Epithelial cell of proximal tubule (primary cell): Measurements from ENCODE around the gene ATP5PF. TPM values are rescaled to one million over a fixed set of nuclear protein-coding genes. Genes with fewer than 3 reads are reported as not detected.
A peak's percentile ranks its signal among the peaks of the same experiment; 100 is the strongest.
"Not testable (repeated sequence)": the region's sequence is repeated elsewhere in the genome, so short reads cannot be mapped to it uniquely, and the experiment has no call there.

ENCODE experiments used
- DNase-seq: peaks from one replicate; pipeline ENCODE4 v3.0.0-alpha.2; 2011; ENCODE audit warnings: low read depth
- H3K4me3 ChIP-seq: 2 replicates; pipeline ENCODE4 v1.5.1; 2011; ENCODE audit warnings: low read depth, mild to moderate bottlenecking, low read length
- CTCF ChIP-seq: conservative IDR thresholded peaks from 2 replicates; pipeline ENCODE4 v1.5.1; 2012; ENCODE audit warnings: low read depth, mild to moderate bottlenecking, low read length
- total RNA-seq: library from RNA; depleted of rRNA; stranded (reverse); fragments of >200 nt; gene quantifications from 2 replicates; pipeline ENCODE4 v1.2.3, GENCODE V29; 2015

Gene ATP5PF
- total RNA-seq, 1 donor from 2014 or later = 73.5 TPM

GRCh38 chr21:25722631-25723030 is 12.1 kb downstream of the ATP5PF start:
- TF ChIP-seq CTCF = no peak
- no peak overlapping the region for H3K4me3 ChIP-seq
- no peak for DNase-seq

GRCh38 chr21:25721987-25722386 is 12.7 kb downstream of the ATP5PF start:
- no peak for DNase-seq
- H3K4me3 ChIP-seq = no peak overlapping the region
- no peak for TF ChIP-seq CTCF

- no peak for TF ChIP-seq CTCF
- DNase-seq = no peak
- H3K4me3 ChIP-seq = no peak overlapping the region
Observed at GRCh38 chr21:25717491-25718147, 17.1 kb downstream of the ATP5PF start.

GRCh38 chr21:25714066-25714465 is 20.6 kb downstream of the ATP5PF start:
- DNase-seq, H3K4me3 ChIP-seq: not testable (repeated sequence)

- DNase-seq = no peak
- no peak for TF ChIP-seq CTCF
- no peak overlapping the region for H3K4me3 ChIP-seq
Observed at GRCh38 chr21:25710550-25710949, 24.2 kb downstream of the ATP5PF start.

GRCh38 chr21:25709684-25710265 is 24.9 kb downstream of the ATP5PF start:
- H3K4me3 ChIP-seq = no peak overlapping the region
- TF ChIP-seq CTCF = no peak

GRCh38 chr21:25708467-25709065 is 26.1 kb downstream of the ATP5PF start:
- H3K4me3 ChIP-seq = no peak overlapping the region
- DNase-seq = no peak
- peak; percentile 77 for TF ChIP-seq CTCF

More at GRCh38 chr21:25709684-25710265, 24.9 kb downstream of the ATP5PF start:
- DNase-seq = no peak
